Prostate gland (tissue), 2 donors: ENCODE results near the gene ATP2C2. TPM values are rescaled to one million over a fixed set of nuclear protein-coding genes. Genes with fewer than 3 reads are reported as not detected.

ENCODE experiments used
- DNase-seq: peaks from one replicate; pipeline ENCODE4 v3.0.0-alpha.2; 2019; ENCODE audit warnings: low spot score
- H3K27ac ChIP-seq, 2 donors: fragments of 200-600 bp; sonication (generic); 2 replicates each; pipeline ENCODE4 v1.5.1; 2017 to 2019
- H3K27me3 ChIP-seq: fragments of 200-600 bp; sonication (generic); replicated peaks from 2 replicates; pipeline ENCODE4 v1.5.1; 2019; ENCODE audit not compliant: insufficient read depth
- H3K36me3 ChIP-seq, 2 donors: fragments of 200-600 bp; sonication (generic); 1 replicate in 1 of 2; 2 replicates in 1 of 2; pipeline versions ENCODE4 v1.5.1 to v1.8.1; 2017 to 2019
- H3K4me1 ChIP-seq: fragments of 200-600 bp; sonication (generic); replicated peaks from 2 replicates; pipeline ENCODE4 v1.5.1; 2019
- H3K4me3 ChIP-seq, 2 donors: fragments of 200-600 bp; sonication (generic); 2 replicates each; pipeline ENCODE4 v1.5.1; 2017 to 2019
- H3K9me3 ChIP-seq: fragments of 200-600 bp; sonication (generic); 2 replicates; pipeline ENCODE4 v1.5.1; 2017
- POLR2A ChIP-seq: fragments of 450-650 bp; IDR thresholded peaks from one replicate; pipeline ENCODE4 v1.6.1; 2016; ENCODE audit warnings: antibody characterized with exemption, mild to moderate bottlenecking
- POLR2AphosphoS5 ChIP-seq: sonication (generic); formaldehyde crosslinking; IDR thresholded peaks from one replicate; pipeline ENCODE4 v1.6.1; 2017; ENCODE audit warnings: antibody characterized with exemption
- WGBS: methylation state at CpG from one replicate; pipeline ENCODE4 v1.1.5; 2018; 5-methylcytosine and 5-hydroxymethylcytosine counted together
- intact Hi-C: fragments of 100-400 bp; cut with DNase I; formaldehyde crosslinking; loops from one replicate; pipeline ENCODE4 v1.14.2; 2022
- total RNA-seq, 2 donors: library from RNA; depleted of rRNA; stranded (reverse); fragments of >200 nt; gene quantifications; one replicate each; pipeline ENCODE4 v1.1.0, GENCODE V29; 2016
- TF ChIP-seq, protein P1 (sequence below), 4 experiments: fragments of 200-600 bp in 2 of 4; fragments of 450-650 bp in 2 of 4; sonication (generic) in 2 of 4; IDR thresholded peaks; 1 replicate in 3 of 4; 2 replicates in 1 of 4; pipeline ENCODE4 v1.5.1; 2016 to 2019; ENCODE audit warnings: antibody characterized with exemption in 4 of 4, mild to moderate bottlenecking in 2 of 4, moderate library complexity in 2 of 4

ATP2C2 gene
- total RNA-seq, 2 donors from 2014 or later, result 43.7 to 56.1 TPM

DNA sequence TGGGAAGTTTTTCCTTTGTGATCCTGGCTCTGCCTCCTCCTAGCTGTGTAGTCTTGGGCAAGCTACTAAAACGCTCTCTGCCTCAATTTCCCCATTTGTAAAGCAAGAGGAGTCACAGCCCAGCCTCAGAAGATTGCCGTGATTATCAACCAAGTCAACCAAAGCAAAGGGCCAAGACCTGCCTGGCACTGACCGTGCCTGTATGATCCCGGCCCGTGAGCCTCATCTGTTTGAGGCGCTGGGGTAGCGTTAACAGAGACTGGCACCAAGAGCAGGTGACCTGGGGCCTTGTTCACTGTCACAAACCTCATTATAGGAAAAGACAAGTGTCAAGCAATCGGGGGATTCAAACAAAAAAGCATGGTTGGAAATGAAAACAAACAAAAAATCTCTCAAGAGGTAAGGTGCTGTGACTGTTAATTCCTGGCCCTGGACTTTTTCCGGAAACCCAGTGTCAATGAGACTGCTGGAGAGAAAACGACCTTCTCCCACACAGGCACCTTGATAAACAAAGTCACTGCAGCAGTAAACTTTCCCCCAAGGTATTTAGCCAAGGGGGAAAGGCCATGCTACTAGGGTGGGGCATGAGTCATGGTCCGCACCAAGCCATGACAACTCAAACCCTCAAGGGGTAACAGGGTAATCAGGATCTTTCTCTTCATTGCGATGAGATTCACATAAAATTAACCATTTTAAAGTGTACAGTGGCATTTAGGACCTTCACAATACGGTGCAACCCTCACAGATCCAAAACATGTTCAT, 130.7 kb downstream of the ATP2C2 start:
- no peak for DNase-seq
- no peaks in the 10 kb centered on the region for H3K9me3 ChIP-seq
- H3K27ac ChIP-seq, result no peak overlapping the region
- TF ChIP-seq, protein P1, sequence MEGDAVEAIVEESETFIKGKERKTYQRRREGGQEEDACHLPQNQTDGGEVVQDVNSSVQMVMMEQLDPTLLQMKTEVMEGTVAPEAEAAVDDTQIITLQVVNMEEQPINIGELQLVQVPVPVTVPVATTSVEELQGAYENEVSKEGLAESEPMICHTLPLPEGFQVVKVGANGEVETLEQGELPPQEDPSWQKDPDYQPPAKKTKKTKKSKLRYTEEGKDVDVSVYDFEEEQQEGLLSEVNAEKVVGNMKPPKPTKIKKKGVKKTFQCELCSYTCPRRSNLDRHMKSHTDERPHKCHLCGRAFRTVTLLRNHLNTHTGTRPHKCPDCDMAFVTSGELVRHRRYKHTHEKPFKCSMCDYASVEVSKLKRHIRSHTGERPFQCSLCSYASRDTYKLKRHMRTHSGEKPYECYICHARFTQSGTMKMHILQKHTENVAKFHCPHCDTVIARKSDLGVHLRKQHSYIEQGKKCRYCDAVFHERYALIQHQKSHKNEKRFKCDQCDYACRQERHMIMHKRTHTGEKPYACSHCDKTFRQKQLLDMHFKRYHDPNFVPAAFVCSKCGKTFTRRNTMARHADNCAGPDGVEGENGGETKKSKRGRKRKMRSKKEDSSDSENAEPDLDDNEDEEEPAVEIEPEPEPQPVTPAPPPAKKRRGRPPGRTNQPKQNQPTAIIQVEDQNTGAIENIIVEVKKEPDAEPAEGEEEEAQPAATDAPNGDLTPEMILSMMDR (IDR thresholded peaks at IDR 0.05), result no peak
- TF ChIP-seq POLR2AphosphoS5, result no peak
- TF ChIP-seq POLR2A, result no peak
- H3K4me1 ChIP-seq, result no peaks in the 10 kb centered on the region
- no peaks in the 10 kb centered on the region for H3K27me3 ChIP-seq
- no peak overlapping the region for H3K4me3 ChIP-seq
- H3K36me3 ChIP-seq, result no peaks in the 10 kb centered on the region
- 89% methylated on average over 13 of the region's 13 CpGs for WGBS
- intact Hi-C loops, result no loop called here

DNA sequence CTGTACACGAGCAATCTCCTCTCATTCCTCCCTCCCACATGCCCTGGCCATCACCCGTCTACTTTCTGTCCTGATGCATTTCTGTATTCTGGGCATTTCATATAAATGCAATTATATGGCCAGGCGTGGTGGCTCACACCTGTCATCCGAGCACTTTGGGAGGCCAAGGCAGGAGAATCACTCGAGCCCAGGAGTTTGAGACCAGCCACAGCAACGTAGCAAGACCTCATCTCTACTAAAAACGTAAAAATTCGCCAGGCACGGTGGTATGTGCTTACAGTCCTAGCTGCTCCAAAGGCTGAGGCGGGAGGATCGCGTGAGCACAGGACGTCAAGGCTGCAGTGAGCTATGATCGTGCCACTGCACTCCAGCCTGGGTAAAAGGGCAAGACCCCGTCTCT, 131.3 kb downstream of the ATP2C2 start:
- no peaks in the 10 kb centered on the region for H3K36me3 ChIP-seq
- DNase-seq, result no peak
- intact Hi-C loops, result loop anchor here (5.0 kb wide), 1 partner anchor 207 kb away; the partner anchor contains the start of gene WFDC1
- H3K4me1 ChIP-seq, result no peaks in the 10 kb centered on the region
- TF ChIP-seq, protein P1 (IDR thresholded peaks at IDR 0.05), result no peak
- TF ChIP-seq POLR2AphosphoS5, result no peak
- no peak for TF ChIP-seq POLR2A
- H3K9me3 ChIP-seq, result no peaks in the 10 kb centered on the region
- H3K27me3 ChIP-seq, result no peaks in the 10 kb centered on the region
- no peak overlapping the region for H3K4me3 ChIP-seq
- WGBS, result 92% methylated on average over 15 of the region's 15 CpGs
- H3K27ac ChIP-seq, result no peak overlapping the region

DNA sequence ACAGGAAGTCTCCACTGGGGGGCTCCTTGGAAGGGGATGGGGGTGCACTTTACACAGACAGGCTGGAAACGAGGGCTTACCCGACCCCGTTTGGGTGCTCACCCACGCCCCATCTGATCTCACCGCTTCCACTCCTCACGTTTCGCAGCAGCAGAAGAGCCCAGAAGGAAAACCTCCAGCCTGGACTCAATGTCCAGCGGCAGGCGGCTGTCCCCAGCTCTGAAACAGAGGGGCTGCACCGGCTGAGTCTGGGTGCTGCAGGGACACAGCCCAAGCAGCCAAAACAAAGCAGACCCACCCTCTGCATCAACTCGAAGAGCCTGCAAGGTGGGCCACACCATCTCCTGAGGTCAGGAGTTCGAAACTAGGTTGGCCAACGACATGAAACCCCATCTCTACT, 132.2 kb downstream of the ATP2C2 start:
- TF ChIP-seq POLR2A, result no peak
- no peak for TF ChIP-seq POLR2AphosphoS5
- TF ChIP-seq, protein P1 (IDR thresholded peaks at IDR 0.05), result no peak
- Histone ChIP-seq H3K36me3 (no peaks in the 10 kb centered on the region), H3K4me1 (peaks cover 7% of the 10 kb centered on the region), H3K27ac (no peak overlapping the region), H3K9me3 (no peaks in the 10 kb centered on the region), H3K27me3 (no peaks in the 10 kb centered on the region), H3K4me3 (no peak overlapping the region)
- 94% methylated on average over 13 of the region's 13 CpGs for WGBS
- intact Hi-C loops, result loop anchor here (5.0 kb wide), 1 partner anchor 208 kb away; the partner anchor contains the start of gene WFDC1
- no peak for DNase-seq

DNA sequence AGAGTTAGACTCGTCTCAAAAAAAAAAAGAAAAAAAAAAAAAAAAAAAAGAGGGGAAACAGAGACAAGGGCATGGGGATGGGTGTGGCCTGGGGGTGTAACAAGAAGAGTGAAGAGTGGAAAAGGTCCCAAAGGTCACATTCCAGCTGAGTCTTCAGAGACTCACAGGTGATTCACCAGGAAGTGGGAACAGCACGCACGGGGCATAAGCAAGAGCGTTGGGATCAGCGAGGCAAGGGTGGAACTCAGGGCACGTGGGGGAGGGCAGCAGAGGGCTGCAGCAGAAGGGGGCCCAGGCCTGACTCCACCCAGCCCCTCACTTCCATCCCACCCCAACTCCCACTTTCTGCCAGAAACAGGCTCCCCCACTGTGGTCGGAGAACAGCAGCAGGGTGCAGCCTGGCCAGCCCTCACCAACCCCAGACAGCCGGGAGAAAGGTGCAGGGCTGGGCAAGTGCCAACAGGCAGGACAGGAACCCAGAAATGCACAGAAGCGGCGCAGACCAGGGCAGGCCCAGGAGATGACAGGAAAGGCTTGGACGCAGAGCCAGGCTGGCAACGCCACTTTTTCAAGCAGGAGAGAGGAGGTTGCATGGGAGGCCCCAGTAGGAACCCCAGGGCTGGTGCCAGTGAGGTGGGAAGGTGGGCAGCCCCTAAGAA, 132.9 kb downstream of the ATP2C2 start:
- no peak for DNase-seq
- TF ChIP-seq POLR2AphosphoS5, result no peak
- TF ChIP-seq, protein P1 (IDR thresholded peaks at IDR 0.05), result no peak
- no peak for TF ChIP-seq POLR2A
- Histone ChIP-seq H3K36me3 (no peaks in the 10 kb centered on the region), H3K27ac (no peak overlapping the region), H3K9me3 (no peaks in the 10 kb centered on the region), H3K27me3 (no peaks in the 10 kb centered on the region), H3K4me1 (peaks cover 8% of the 10 kb centered on the region), H3K4me3 (no peak overlapping the region)
- 60% methylated on average over 12 of the region's 12 CpGs for WGBS
- intact Hi-C loops, result loop anchor here (5.0 kb wide), 1 partner anchor 209 kb away; the partner anchor contains the start of gene WFDC1
